Osteoblast (primary cell): ENCODE results near the gene AGMO. TPM values are rescaled to one million over a fixed set of nuclear protein-coding genes. Genes with fewer than 3 reads are reported as not detected.

Experiments
- DNase-seq: peaks from one replicate; pipeline ENCODE4 v3.0.0; 2011; ENCODE audit warnings: low spot score, mixed read lengths; ENCODE audit not compliant: insufficient read length; ENCODE audit errors: missing footprints
- H2AFZ ChIP-seq: 2 replicates; pipeline ENCODE4 v1.6.0; 2011; ENCODE audit warnings: mild to moderate bottlenecking, low read length
- H3K27ac ChIP-seq: 2 replicates; pipeline ENCODE4 v1.5.1; 2011; ENCODE audit warnings: mild to moderate bottlenecking, low read depth, low read length, moderate library complexity
- H3K27me3 ChIP-seq: 2 replicates; pipeline ENCODE4 v1.6.0; 2012; ENCODE audit warnings: mild to moderate bottlenecking, control low read depth, inconsistent platforms, low read length, moderate library complexity; ENCODE audit not compliant: insufficient read depth
- H3K36me3 ChIP-seq: 2 replicates; pipeline ENCODE4 v1.5.1; 2011; ENCODE audit warnings: mild to moderate bottlenecking, low read length, control low read depth, moderate library complexity; ENCODE audit not compliant: insufficient read depth
- H3K4me1 ChIP-seq: 2 replicates; pipeline ENCODE4 v1.5.1; 2011; ENCODE audit warnings: mild to moderate bottlenecking, low read length, control low read depth, moderate library complexity; ENCODE audit not compliant: insufficient read depth
- H3K4me2 ChIP-seq: 2 replicates; pipeline ENCODE4 v1.6.0; 2011; ENCODE audit warnings: mild to moderate bottlenecking, low read length; ENCODE audit not compliant: insufficient read depth
- H3K4me3 ChIP-seq: fragments of 200-600 bp; sonication (generic); 3 replicates; pipeline ENCODE4 v1.5.1; 2012; ENCODE audit warnings: mild to moderate bottlenecking, low read length, inconsistent platforms; ENCODE audit not compliant: insufficient read depth
- H3K79me2 ChIP-seq: 2 replicates; pipeline ENCODE4 v1.6.0; 2012; ENCODE audit warnings: mild to moderate bottlenecking, low read length, control low read depth, inconsistent platforms; ENCODE audit not compliant: insufficient read depth
- H3K9me3 ChIP-seq: 2 replicates; pipeline ENCODE4 v1.5.1; 2011; ENCODE audit warnings: low read depth, low read length, control low read depth
- H4K20me1 ChIP-seq: 2 replicates; pipeline ENCODE4 v1.6.0; 2012; ENCODE audit warnings: mild to moderate bottlenecking, low read length, control low read depth; ENCODE audit not compliant: insufficient read depth
- total RNA-seq: library from RNA; depleted of rRNA; stranded (reverse); fragments of >200 nt; gene quantifications from 2 replicates; pipeline ENCODE4 v1.2.3, GENCODE V29; 2012
- TF ChIP-seq, protein P1 (sequence below): IDR thresholded peaks from 2 replicates; pipeline ENCODE4 v1.5.1; 2011; ENCODE audit warnings: mild to moderate bottlenecking, low read depth, low read length, moderate library complexity; ENCODE audit errors: extremely low read depth

AGMO gene
- total RNA-seq, 1 donor: under 0.01 TPM

- Histone ChIP-seq H3K79me2 (no peaks in the 10 kb centered on the region), H4K20me1 (no peaks in the 10 kb centered on the region)
- TF ChIP-seq, protein P1, sequence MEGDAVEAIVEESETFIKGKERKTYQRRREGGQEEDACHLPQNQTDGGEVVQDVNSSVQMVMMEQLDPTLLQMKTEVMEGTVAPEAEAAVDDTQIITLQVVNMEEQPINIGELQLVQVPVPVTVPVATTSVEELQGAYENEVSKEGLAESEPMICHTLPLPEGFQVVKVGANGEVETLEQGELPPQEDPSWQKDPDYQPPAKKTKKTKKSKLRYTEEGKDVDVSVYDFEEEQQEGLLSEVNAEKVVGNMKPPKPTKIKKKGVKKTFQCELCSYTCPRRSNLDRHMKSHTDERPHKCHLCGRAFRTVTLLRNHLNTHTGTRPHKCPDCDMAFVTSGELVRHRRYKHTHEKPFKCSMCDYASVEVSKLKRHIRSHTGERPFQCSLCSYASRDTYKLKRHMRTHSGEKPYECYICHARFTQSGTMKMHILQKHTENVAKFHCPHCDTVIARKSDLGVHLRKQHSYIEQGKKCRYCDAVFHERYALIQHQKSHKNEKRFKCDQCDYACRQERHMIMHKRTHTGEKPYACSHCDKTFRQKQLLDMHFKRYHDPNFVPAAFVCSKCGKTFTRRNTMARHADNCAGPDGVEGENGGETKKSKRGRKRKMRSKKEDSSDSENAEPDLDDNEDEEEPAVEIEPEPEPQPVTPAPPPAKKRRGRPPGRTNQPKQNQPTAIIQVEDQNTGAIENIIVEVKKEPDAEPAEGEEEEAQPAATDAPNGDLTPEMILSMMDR: no peak
Observed at GRCh38 chr7:15586266-15586665, 24.5 kb upstream of the AGMO start.

DNA sequence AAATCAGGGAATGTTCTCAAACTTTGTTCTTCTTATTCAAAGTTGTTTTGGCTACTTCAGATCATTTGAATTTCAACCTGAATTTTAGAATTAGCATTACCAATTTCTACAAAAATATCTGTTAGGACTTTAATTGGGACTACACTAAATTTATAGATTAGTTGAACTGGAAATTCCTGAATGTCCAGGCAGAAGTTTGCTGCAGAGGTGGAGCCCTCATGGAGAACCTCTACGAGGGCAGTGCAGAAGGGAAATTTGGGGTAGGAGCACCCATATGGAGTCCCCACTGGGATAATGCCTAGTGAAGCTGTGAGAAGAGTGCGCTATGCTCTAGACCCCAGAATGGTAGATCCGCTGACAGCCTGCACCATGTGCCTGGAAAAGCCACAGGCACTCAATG, 22.8 kb upstream of the AGMO start:
- Histone ChIP-seq H3K27ac (no peak overlapping the region), H3K4me3 (no peak overlapping the region), H3K79me2 (no peaks in the 10 kb centered on the region), H3K9me3 (peaks cover 2% of the 10 kb centered on the region), H2AFZ (no peak overlapping the region), H3K27me3 (no peaks in the 10 kb centered on the region), H4K20me1 (no peaks in the 10 kb centered on the region), H3K4me1 (no peaks in the 10 kb centered on the region), H3K4me2 (no peak overlapping the region), H3K36me3 (no peaks in the 10 kb centered on the region)
- no peak for DNase-seq
- TF ChIP-seq, protein P1: no peak

More at GRCh38 chr7:15586266-15586665, 24.5 kb upstream of the AGMO start:
- no peak for DNase-seq
- Histone ChIP-seq H3K27ac (no peak overlapping the region), H3K4me2 (no peak overlapping the region), H3K27me3 (no peaks in the 10 kb centered on the region), H3K4me1 (no peaks in the 10 kb centered on the region), H3K4me3 (no peak overlapping the region), H3K9me3 (peaks cover 2% of the 10 kb centered on the region), H3K36me3 (no peaks in the 10 kb centered on the region), H2AFZ (no peak overlapping the region)

DNA sequence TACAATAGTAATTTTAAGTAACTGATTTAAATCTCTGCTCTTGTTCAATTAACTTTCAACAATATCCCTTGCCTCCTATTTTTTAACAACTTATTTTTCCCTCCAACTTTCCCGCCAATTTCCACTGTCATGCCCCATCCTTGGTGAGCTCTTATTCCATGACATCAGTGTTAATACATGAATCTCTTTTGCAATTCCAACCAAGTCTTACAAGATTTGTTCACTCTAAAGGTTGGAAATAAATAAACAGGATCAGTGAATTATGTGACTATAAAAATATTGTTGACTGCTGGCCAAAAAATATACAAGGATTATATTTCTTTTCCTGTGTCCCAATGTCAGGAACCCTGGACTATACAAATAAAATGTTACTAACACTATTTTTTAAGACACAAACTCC, 21.0 kb upstream of the AGMO start:
- Histone ChIP-seq H3K4me2 (no peak overlapping the region), H3K79me2 (no peaks in the 10 kb centered on the region), H3K9me3 (peaks cover 2% of the 10 kb centered on the region), H3K27ac (no peak overlapping the region), H3K27me3 (no peaks in the 10 kb centered on the region), H3K4me1 (no peaks in the 10 kb centered on the region), H4K20me1 (no peaks in the 10 kb centered on the region), H3K36me3 (no peaks in the 10 kb centered on the region), H2AFZ (no peak overlapping the region), H3K4me3 (no peak overlapping the region)
- no peak for DNase-seq
- TF ChIP-seq, protein P1: no peak

GRCh38 chr7:15581352-15581951, 19.6 kb upstream of the AGMO start:
- Histone ChIP-seq H3K4me3 (no peak overlapping the region), H3K27ac (no peak overlapping the region), H3K36me3 (no peaks in the 10 kb centered on the region), H2AFZ (no peak overlapping the region), H3K4me1 (no peaks in the 10 kb centered on the region), H3K27me3 (no peaks in the 10 kb centered on the region), H3K4me2 (no peak overlapping the region), H4K20me1 (no peaks in the 10 kb centered on the region), H3K79me2 (no peaks in the 10 kb centered on the region), H3K9me3 (peaks cover 2% of the 10 kb centered on the region)
- TF ChIP-seq, protein P1: no peak
- DNase-seq: no peak
